ENCODE measurements around the gene ASTN2.

The ASTN2 gene

DNA sequence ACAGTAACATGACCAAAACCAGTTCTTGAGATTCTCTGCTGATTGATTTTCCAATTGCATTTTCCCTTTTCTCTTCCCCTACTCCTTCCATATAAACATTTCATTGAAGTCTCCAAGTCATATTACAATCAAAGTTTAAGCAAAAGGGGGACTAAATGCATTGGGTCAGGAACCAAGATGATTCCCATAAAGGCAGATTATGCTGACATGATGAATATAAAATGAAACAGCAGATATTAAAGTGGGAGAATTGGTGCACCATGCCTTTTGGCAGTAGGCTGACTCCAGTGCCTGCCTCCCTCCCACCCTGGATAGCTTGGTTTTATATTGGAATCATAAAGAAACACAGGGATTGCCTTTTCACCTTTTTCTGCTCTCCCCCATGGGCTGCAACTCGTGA lies 118.4 kb downstream of the ASTN2 start:
- DNase-seq: no peak

DNA sequence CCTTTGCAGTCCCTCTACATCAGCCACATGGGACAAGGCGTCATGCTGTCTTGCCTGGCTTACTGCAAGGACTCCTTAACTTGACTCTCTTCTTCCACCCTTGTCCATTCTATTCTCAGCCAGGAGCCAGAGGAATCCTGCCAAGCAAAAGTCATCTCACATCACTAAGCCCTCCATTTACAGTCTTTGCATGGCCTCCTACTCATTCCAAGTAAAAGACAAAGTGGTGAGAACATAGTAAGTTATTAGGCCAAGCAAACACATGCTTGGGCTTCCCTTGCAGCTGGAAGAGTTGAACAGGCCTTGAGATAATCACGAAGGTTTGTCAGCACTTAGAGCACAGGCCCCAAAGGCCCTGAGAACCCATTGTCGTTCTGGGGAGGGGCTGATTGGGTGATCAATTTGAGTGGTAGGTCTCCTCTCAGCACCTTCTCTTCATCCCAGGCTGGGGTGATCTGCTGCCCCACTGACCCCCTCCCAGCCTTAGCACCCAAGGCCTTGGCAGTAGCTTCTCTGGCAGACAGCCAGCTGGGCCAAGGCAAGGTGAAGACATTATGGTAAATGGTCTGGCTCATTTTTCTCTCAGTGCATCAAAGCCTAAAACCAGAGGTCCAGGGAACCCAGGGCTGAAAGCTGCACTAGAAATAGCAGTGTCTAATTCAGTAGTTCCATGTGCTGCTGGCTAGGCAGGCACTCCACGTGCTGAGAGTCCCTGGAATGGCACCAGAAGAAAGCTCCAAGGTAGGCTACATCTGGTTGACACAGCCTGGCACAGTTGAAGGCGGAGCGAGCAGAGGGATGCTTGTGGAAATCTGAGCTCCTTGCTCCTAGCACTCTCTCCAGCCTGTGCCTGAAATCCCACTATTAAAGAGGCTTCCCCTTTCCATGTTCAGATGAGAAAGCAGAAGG lies 121.4 kb downstream of the ASTN2 start:
- DNase-seq: no peak

- DNase-seq: no peak
Measured at GRCh38 chr9:117290856-117291622, 123.8 kb downstream of the ASTN2 start.

- DNase-seq: no peak
Measured at GRCh38 chr9:117290306-117290840, 124.5 kb downstream of the ASTN2 start.

GRCh38 chr9:117286245-117286644 lies 128.6 kb downstream of the ASTN2 start:
- DNase-seq: no peak

DNA sequence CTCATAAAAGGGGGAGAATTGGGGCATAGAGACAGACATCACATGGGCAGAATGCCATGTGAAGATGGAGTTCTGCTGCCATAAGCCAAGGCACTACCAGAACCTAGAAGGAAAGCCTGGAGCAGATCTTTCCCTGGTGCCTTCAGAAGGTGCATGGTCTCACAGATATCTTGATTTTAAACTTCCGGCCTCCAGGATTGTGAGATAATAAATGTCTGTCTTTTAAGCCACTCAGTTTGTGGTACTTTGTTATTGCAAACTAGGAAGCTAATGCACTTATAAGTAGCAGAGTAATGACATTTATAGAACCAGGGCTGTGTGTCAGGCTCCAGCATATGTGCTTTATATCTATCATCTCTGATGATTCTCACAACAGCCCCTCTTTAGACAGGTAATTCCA lies 130.4 kb downstream of the ASTN2 start:
- DNase-seq: no peak

DNA sequence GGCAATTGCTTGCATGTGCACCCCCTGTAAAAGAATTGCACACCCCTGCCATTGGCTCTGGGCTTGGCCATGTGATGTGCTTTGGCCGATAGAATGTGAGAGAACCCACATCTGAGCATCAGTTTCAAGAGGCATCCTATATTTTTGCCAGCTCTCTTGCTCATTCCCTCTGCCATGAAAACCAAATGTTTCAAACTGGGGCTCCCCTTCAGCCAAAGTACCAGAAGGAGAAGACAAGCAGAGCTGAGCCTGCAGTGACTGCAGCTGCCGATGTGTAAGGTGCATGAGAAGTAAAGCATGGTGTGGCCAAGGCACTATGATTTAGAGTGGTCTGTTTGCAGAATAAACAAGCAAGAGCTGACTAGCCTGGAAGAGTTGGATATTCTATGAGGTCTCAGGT lies 132.3 kb downstream of the ASTN2 start:
- no peak for DNase-seq

DNA sequence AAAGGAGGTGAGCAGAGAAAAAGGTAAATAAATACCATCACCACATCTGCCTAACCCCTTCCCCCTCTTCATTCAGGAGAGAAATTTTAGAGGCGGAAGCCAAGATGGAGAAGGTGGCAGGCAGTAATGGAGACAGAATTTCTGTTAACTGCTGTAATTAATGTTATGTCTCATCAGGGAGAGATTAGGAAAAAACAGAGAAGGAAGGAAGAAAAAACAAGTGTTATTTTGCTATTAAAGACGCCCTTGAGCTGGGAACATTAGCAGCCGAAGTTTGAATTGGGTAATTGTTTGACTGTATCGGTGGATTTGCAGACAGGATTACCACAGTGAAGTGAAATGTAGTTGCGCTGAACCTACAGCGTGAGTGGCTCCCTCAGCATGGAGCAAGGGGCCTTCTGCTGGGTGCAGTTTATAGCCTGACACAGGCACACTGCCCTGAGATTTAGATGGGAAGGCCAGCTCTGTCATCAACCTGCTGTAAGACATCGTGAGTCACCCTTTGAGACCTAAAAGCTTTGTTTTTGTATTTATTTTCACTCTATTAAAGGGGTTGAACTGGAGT lies 136.3 kb downstream of the ASTN2 start:
- no peak for DNase-seq

- DNase-seq: no peak
Measured at GRCh38 chr9:117278020-117278419, 136.8 kb downstream of the ASTN2 start.

DNA sequence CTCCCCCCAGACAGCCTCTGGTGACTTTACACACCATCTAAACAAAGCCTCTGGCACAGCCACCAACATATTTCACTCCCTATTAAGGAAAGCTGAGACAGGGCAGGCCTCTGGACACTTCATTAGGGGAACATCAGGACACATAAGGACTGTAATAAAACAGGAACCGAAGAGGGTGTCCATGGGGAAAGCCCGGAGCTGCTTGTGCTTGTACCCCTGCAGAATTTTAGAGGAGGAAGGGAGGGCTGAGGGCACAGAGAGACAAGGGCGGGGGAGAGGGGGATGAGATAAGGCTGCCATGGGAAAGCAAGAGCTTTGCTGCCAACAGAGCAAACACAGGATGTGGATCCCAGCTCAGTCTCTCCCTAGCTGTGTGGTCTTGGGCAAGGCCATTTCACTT lies 138.4 kb downstream of the ASTN2 start:
- no peak for DNase-seq

DNA sequence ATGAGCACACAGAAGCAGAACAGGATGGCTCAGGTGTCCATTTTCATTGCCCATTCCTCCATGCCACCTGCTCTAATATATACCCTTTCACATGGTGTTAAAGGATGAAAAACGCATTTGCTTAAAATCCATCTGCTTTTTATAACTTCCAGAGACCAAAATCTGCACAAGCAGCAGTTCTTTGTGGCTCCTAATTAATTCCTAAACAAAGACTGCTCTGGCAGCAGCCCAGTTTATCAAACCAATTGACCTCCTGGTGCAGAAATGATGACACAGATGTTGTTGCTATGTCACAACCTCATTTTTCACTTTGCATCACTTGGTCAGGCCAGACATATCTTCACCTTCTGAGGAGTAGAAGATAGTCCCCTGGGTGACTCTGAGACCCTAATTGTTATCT lies 141.2 kb downstream of the ASTN2 start:
- no peak for DNase-seq

DNA sequence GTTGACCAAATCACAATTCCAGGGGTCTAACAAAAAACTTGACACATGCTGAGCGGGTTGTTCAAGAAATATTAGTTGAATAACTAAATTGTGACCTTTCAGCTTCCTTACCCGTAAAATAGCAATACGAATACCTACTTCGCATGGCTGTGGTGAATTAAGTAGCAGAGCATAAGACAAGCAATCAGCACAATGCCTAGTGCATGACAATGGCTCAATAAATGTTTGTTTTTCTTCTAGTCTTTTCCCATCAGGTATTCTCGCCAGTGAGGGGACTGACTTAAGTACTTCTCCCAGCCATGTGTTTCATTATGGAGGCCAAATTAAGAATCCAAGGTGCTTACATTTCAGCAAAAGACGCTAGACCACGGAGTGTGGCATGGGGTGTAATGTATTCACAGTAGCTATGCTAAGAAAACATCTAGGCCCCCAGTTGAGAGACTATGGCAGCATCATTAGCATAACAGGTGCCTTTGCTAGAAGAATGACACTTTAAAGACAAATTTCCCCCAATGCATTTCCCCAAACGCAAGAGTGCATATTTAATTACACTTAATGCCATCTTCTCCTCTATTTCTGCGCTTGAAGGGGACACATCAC lies 145.9 kb downstream of the ASTN2 start:
- no peak for DNase-seq

DNA sequence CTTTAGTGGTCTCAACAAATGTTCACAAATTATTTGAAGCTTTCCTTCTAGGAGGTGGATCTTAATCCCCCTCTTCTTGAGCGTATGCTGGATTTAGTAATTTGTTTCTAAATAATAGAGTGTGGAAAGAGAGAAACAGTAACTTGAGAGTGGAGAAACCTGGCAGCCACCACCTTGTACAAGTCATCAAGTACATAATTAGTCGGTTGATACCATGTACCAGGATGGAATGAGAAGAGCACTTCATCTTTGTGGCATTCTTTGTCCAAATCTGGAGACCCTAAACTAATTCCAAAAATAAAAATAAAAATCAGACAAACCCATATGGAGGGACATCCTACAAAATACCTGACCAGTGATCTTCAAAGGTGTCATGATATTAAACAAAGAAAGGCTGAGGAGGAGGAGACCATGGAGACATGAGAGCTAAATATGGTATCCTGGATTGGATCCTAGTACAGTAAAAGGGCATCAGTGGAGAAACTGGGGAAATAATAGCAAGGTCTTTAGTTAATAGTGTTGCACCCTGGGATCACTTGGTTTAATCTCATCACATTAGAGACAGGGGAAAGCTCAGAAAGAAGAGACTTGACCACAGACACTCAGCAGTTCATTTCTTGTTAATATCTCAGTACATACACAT lies 147.9 kb downstream of the ASTN2 start:
- DNase-seq: no peak

DNA sequence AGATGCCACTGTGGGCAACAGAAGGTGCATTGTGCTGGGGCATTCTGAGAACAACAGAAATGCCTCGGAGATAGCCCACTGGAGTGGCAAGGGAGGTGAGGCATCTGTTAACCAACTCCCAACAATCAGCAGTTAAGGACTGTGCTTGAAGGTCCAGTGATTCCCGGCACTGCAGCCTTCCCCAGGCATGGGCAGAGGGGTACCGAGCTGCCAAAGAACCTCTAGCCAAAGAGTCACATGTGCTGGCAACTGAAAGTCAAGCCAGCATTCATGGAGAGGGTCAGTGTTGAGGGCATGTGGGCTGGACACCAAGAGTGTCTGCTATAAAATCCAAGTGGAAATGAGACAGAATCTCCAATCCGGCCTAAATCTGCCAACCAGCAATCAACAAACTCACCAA lies 149.6 kb downstream of the ASTN2 start:
- DNase-seq: no peak

GRCh38 chr9:117258184-117258866 lies 156.5 kb downstream of the ASTN2 start:
- no peak for DNase-seq

DNA sequence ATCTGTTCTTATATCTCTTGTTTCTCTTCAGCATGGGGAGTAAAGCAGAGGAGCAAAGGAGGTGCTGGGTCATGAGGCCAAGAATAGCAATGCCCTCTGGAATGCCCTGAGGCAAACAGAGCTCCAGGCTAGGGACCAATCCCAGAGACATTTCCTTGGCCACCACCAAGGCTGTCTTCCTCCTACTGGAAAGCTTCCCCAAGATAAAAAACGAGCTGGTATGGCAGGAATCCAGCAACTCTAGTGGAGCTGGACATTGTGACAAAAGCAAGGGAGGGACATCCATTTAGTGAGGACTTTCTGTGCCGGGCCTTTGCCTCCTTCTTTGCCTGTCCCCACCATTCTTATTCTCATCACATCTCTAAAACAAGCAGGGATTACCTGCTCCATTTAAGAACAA lies 161.6 kb downstream of the ASTN2 start:
- DNase-seq: no peak

DNA sequence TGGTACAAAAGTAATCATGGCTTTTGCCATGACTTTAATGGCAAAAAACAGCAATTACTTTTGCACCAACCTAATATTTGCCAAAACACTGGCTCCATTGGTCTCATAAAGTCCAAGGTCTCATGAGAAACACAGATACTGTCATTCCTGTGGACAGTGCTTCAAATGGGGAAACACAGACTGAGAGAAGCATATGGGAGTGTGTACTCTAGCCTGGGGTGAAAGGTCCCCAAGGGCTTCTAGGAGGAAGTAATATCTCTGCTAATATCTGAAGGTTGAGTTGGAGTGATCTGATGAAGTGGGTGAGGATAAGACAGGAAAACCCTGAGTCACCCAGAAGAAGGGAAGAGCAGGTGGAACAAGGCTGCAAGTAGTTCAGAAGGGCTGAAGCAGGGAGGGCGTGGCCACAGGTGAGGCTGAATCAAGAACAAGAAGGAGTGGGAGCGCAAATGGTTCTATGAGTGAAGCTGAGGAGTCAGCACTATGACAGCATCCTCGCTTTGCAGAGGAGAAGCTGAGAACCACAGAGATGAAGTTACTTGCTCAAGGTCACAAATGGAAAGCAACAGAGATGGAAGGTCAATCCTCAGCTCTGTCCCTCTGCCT lies 164.1 kb downstream of the ASTN2 start:
- DNase-seq: no peak

DNA sequence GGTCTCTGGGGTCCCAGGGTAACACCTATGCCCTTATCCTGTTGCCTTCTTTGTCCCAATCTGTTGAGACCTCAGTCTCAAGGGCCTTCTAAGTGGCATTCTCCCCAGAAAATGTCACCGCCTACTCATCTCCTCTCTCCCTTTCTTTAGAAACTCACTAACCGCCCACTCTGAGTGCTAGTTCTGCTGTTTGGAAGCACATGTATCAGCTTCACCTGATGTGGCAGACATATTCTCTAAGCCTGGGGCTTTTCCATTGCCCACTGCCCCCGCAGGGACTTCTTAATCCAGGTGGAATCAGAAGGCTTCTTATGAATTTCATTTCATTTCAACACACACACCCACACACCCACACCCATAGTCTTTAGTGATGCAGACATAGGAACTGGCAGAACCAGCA lies 165.1 kb downstream of the ASTN2 start:
- no peak for DNase-seq

DNA sequence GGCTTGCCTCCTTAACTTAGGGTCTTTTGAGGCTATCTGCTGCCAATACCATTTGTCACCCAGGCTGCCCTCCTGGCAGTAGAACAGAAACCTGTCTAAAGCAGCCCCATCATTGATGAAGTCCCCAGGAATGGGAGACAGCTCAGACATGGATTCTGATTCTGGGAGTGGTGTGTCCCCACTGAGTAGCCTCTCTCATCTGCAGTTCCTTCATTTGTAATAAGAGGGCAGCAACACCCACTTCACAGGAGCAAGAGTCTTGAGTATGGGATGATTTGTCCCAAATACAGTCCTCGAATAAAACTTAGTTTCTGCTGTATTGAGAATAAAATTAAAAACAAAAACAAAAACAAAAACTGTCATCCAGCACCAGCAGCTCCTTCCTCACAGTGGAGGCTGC lies 167.6 kb downstream of the ASTN2 start:
- DNase-seq: no peak

GRCh38 chr9:117245175-117245829 lies 169.6 kb downstream of the ASTN2 start:
- no peak for DNase-seq

GRCh38 chr9:117242082-117242481 lies 172.8 kb downstream of the ASTN2 start:
- DNase-seq: no peak
